BLaER1 (cell line): ENCODE measurements around the gene GPATCH1.
"Not testable (repeated sequence)": the region's sequence is repeated elsewhere in the genome, so short reads cannot be mapped to it uniquely, and the experiment has no call there.

Source experiments
- H3K27ac ChIP-seq: shearing (Covaris generic); formaldehyde crosslinking; 2 replicates; pipeline ENCODE4 v1.8.1; 2022
- H3K27me3 ChIP-seq: shearing (Covaris generic); formaldehyde crosslinking; 2 replicates; pipeline ENCODE4 v1.8.1; 2022
- H3K36me3 ChIP-seq: shearing (Covaris generic); formaldehyde crosslinking; 2 replicates; pipeline ENCODE4 v1.8.1; 2022
- H3K4me1 ChIP-seq: shearing (Covaris generic); formaldehyde crosslinking; 2 replicates; pipeline ENCODE4 v1.8.1; 2022
- H3K4me2 ChIP-seq: shearing (Covaris generic); formaldehyde crosslinking; 2 replicates; pipeline ENCODE4 v1.8.1; 2022
- H3K4me3 ChIP-seq: shearing (Covaris generic); formaldehyde crosslinking; 2 replicates; pipeline ENCODE4 v1.8.1; 2022
- H3K9ac ChIP-seq: shearing (Covaris generic); formaldehyde crosslinking; 2 replicates; pipeline ENCODE4 v1.8.1; 2022
- H3K9me3 ChIP-seq: shearing (Covaris generic); formaldehyde crosslinking; 2 replicates; pipeline ENCODE4 v1.8.1; 2022
- H4K20me1 ChIP-seq: shearing (Covaris generic); formaldehyde crosslinking; 2 replicates; pipeline ENCODE4 v1.8.1; 2022
- Cebpa-rat ChIP-seq: shearing (Covaris generic); IDR thresholded peaks from 2 replicates; pipeline ENCODE4 v1.8.1; 2022

Gene GPATCH1

DNA sequence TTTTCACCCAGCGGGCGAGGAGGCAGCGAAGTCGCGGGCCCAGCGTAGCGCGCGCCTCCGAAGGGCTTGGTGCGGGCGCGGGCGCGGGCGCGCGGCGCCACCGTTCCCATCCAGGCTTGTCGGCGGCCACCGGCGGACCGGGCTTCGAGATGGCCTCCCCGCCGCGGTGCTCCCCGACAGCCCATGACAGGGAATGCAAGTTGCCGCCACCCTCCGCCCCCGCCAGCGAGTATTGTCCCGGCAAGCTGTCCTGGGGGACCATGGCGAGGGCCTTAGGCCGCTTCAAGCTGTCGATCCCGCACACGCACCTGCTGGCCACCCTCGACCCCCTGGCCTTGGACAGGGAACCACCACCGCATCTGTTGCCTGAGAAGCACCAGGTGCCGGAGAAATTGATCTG, 51.0 kb downstream of the GPATCH1 start, which contains the start of gene WDR88:
TSS of gene WDR88 (plus strand) at position 94 of the 400 bp plus-strand sequence. CDS start at position 150, 56 bp downstream.
- TF ChIP-seq Cebpa-rat = no peak
- H3K27me3 ChIP-seq = peaks cover 17% of the 10 kb centered on the region
- H3K36me3 ChIP-seq = peaks cover 56% of the 10 kb centered on the region
- no peak within 1 kb of the TSS for H3K27ac ChIP-seq
- no peak within 1 kb of the TSS for H3K9ac ChIP-seq
- no peaks in the 10 kb centered on the region for H3K4me1 ChIP-seq
- H3K9me3 ChIP-seq = no peaks in the 10 kb centered on the region
- H3K4me3 ChIP-seq = no peak within 1 kb of the TSS
- H3K4me2 ChIP-seq = no peak within 1 kb of the TSS
- no peaks in the 10 kb centered on the region for H4K20me1 ChIP-seq

DNA sequence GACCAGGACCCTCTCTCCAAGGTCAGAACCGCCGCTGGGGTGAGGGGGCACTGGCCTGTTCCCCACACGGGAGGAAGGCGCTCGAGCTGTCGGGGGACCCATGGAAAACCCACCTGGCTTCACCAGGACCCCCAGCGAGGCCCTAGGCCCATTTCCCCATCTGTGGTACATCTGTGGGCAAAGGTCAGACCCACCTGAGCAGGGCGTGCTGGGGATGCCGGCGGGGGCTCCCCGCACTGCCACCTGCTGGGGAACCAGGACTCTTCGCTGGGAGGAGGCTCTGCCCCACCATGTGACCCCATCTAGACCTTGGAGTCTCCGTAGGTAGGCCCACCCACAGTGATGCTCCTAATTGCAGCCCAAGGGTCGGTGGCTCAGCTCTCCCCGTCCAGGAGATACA, 51.4 kb downstream of the GPATCH1 start:
- TF ChIP-seq Cebpa-rat = no peak
- Histone ChIP-seq H3K27ac (no peak overlapping the region), H3K9ac (no peak overlapping the region), H4K20me1 (no peaks in the 10 kb centered on the region), H3K36me3 (peaks cover 52% of the 10 kb centered on the region), H3K4me3 (no peak overlapping the region), H3K4me2 (no peak overlapping the region), H3K9me3 (no peaks in the 10 kb centered on the region), H3K27me3 (peaks cover 17% of the 10 kb centered on the region), H3K4me1 (no peaks in the 10 kb centered on the region)

DNA sequence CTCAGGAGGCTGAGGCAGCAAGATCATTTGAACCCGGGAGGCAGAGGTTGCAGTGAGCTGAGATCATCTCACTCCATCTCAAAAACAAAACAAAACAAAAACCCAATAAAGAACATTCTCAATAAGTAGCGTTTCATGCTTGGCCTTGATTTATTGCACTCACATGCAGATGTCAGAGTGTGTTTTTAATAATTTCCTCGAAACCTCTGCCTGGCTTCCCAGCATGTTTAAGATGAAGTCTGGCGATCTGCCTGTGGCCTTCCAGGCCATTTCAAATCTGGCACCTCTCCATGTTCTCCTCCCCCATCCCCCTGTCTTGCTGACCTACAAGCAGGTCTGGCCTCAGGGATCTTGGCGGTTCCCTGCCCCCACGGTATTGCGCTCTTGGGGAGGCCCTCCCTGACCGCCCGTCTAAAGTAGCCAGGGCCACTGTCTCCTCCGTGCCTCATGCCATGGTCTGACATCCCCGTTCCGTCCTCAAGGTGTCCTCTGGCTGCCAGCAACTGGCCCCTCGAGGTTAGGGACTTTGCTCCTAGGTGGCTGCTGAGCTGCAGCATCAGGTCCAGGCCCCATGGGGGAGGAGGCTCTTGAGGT, 52.6 kb downstream of the GPATCH1 start:
- no peaks in the 10 kb centered on the region for H3K4me1 ChIP-seq
- no peak for TF ChIP-seq Cebpa-rat
- H4K20me1 ChIP-seq = no peaks in the 10 kb centered on the region
- no peak overlapping the region for H3K9ac ChIP-seq
- H3K9me3 ChIP-seq = no peaks in the 10 kb centered on the region
- no peak overlapping the region for H3K27ac ChIP-seq
- peaks cover 41% of the 10 kb centered on the region for H3K36me3 ChIP-seq
- H3K27me3 ChIP-seq = peaks cover 17% of the 10 kb centered on the region
- H3K4me2 ChIP-seq = no peak overlapping the region
- no peak overlapping the region for H3K4me3 ChIP-seq

DNA sequence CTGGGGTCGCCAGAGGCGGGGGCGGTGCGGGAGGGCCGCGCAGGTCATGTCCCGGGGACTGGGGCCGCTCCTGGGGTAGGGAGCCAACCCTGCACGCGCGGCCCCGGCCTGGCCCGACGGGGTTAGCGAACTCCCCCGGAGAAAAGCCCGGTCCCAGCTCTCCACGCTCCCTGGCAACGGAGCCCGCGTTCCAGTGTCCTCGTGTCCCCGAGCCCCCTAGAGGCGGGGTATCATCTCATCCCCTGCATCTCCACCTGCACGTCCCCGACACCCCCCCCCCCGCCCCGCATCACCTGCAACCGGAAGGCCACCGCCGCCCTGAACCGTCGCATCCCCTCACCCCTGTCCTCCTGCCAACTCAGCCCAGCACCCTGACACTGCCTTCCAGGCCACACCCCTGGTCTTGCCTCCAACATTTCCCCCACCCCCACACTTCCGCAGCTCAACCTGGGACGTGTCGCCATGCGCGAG, 53.6 kb downstream of the GPATCH1 start:
- H4K20me1 ChIP-seq = no peaks in the 10 kb centered on the region
- H3K4me3 ChIP-seq = no peak overlapping the region
- H3K27ac ChIP-seq = no peak overlapping the region
- peaks cover 31% of the 10 kb centered on the region for H3K36me3 ChIP-seq
- peaks cover 6% of the 10 kb centered on the region for H3K4me1 ChIP-seq
- no peak for TF ChIP-seq Cebpa-rat
- H3K9me3 ChIP-seq = no peaks in the 10 kb centered on the region
- H3K4me2 ChIP-seq = no peak overlapping the region
- no peak overlapping the region for H3K9ac ChIP-seq
- H3K27me3 ChIP-seq = peaks cover 17% of the 10 kb centered on the region

DNA sequence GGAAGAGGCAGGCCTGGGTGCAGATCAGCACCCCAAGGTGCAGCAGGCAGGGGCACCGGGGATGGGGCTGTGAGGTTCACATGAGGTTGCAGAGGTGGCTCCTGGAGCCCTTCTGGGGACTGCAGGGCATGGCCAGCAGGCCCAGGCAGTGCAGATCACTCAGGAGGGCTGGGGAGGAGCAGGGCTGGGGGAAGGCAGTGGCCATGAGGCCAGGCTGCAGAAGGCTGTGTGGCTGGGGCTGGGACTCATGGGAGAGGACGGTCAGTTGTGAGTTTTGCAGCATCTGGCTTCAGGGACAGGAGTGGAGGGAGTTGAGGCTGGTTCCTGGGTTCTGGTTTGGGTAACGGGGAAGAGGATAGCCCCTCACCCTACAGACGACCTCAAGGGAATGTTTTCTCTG, 58.2 kb downstream of the GPATCH1 start:
- Histone ChIP-seq H3K4me2 (peak overlapping the region; percentile 17), H3K4me1 (peaks cover 14% of the 10 kb centered on the region), H3K27ac (no peak overlapping the region), H3K36me3 (no peaks in the 10 kb centered on the region), H4K20me1 (no peaks in the 10 kb centered on the region), H3K27me3 (peaks cover 9% of the 10 kb centered on the region), H3K9me3 (no peaks in the 10 kb centered on the region), H3K9ac (no peak overlapping the region), H3K4me3 (no peak overlapping the region)
- TF ChIP-seq Cebpa-rat = no peak

DNA sequence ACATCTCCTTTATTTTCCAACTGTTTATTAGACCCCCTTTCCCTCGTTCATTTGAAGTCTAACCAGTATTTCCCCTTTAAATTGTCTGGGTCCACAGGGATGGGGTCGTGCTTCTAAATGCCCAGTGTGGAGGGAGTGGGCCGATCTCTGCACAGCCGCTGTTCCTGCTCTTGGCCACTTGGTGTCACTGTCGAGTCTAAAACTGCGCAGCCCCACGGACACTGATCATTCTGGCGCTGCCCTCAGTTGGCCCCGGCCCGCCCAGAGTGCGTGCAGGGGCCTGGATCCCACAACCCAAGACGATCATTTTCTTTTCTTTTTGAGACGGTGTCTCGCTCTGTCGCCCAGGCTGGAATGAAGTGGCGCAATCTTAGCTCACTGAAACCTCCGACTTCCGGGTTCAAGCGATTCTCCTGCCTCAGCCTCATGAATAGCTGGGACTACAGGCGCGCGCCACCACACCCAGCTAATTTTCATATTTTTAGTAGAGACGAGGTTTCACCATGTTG, 63.0 kb downstream of the GPATCH1 start:
- H3K4me3 ChIP-seq = no peak overlapping the region
- peaks cover 42% of the 10 kb centered on the region for H3K4me1 ChIP-seq
- H4K20me1 ChIP-seq = no peaks in the 10 kb centered on the region
- no peaks in the 10 kb centered on the region for H3K27me3 ChIP-seq
- no peaks in the 10 kb centered on the region for H3K36me3 ChIP-seq
- H3K27ac ChIP-seq = no peak overlapping the region
- H3K9ac ChIP-seq = no peak overlapping the region
- peak overlapping the region; percentile 53 for H3K4me2 ChIP-seq
- TF ChIP-seq Cebpa-rat = no peak
- no peaks in the 10 kb centered on the region; the same call in 1 of the 2 replicates for H3K9me3 ChIP-seq

DNA sequence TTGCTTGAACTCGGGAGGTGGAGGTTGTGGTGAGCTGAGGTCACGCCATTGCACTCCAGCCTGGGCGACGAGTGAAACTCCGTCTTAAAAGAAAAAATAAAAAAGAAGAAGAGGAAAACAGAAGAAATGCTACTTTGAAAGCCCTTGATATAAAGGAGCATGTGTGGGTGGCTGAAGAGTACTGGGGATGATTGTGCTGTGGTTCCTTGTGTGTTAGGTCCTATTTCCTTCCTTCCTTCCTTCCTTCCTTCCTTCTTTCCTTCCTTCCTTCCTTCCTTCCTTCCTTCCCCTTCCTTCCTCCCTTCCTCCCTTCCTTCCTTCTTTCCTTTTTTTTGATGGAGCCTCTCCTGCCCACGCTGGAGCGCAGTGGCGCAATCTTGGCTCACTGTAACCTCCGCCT, 65.2 kb downstream of the GPATCH1 start:
- Histone ChIP-seq H3K9ac (no peak overlapping the region), H3K27ac (no peak overlapping the region), H3K27me3 (no peaks in the 10 kb centered on the region), H4K20me1 (no peaks in the 10 kb centered on the region), H3K36me3 (no peaks in the 10 kb centered on the region), H3K4me1 (peaks cover 41% of the 10 kb centered on the region), H3K4me2 (peak overlapping the region; percentile 55), H3K9me3 (no peaks in the 10 kb centered on the region; the same call in 1 of the 2 replicates), H3K4me3 (no peak overlapping the region)
- no peak for TF ChIP-seq Cebpa-rat

DNA sequence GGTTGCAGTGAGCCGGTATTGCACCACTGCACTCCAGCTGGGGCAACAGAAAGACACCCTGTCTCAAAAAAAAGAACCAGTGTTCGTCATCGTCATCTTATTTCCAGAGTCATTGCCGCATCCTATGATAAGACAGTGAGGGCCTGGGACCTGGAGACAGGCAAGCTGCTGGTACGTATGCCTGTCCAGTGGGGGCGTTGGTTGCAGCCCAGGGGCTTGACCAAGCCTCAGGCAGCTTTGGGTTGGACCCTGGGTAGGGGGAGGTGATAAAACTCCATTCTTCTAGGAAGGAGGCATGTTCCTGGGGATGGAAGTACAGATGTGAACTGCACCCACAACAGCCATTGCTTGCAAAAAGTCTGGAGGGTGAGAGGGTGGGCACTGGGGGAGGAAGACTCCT, 66.6 kb downstream of the GPATCH1 start:
- H3K36me3 ChIP-seq = no peaks in the 10 kb centered on the region
- no peaks in the 10 kb centered on the region for H4K20me1 ChIP-seq
- H3K27me3 ChIP-seq = no peaks in the 10 kb centered on the region
- H3K9me3 ChIP-seq = no peaks in the 10 kb centered on the region; the same call in 1 of the 2 replicates
- H3K4me3 ChIP-seq = no peak overlapping the region
- H3K4me1 ChIP-seq = peaks cover 41% of the 10 kb centered on the region
- H3K4me2 ChIP-seq = no peak overlapping the region
- H3K9ac ChIP-seq = no peak overlapping the region
- H3K27ac ChIP-seq = no peak overlapping the region
- TF ChIP-seq Cebpa-rat = no peak

DNA sequence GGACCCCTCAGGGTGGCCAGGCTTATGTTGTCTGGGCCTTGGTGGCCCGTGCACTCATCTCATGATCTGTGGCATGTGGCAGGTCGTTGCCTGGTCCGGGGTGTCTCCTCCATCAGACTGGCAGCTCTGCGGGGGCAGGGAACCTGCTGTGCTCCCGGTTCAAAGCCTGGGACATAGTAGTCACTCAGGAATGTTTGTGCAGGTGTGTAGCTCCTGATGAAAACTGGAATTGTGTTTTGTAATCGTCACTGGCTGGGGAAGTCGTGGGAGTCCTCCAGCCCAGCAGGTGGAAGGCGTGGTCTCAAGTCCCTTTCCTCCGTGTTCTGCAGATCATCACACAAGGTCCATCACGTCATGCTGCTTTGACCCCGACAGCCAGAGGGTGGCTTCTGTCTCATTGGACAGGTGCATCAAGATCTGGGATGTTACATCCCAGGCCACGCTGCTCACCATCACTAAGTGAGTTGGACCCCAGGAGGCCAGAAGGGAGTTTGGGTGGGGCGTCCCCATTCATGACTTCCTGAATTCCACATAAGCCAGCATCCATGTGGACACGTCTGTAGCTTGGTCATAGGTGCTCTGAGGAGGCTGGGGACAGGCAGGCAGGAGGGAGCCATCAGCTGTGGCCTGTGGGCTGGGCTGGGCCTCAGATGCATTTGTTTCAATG, 70.0 kb downstream of the GPATCH1 start:
- Histone ChIP-seq H3K27ac (no peak overlapping the region), H3K4me2 (no peak overlapping the region), H3K9ac (no peak overlapping the region), H3K27me3 (no peaks in the 10 kb centered on the region), H3K4me1 (peaks cover 27% of the 10 kb centered on the region), H4K20me1 (no peaks in the 10 kb centered on the region), H3K9me3 (no peaks in the 10 kb centered on the region; the same call in 1 of the 2 replicates), H3K4me3 (no peak overlapping the region), H3K36me3 (no peaks in the 10 kb centered on the region)
- no peak for TF ChIP-seq Cebpa-rat

DNA sequence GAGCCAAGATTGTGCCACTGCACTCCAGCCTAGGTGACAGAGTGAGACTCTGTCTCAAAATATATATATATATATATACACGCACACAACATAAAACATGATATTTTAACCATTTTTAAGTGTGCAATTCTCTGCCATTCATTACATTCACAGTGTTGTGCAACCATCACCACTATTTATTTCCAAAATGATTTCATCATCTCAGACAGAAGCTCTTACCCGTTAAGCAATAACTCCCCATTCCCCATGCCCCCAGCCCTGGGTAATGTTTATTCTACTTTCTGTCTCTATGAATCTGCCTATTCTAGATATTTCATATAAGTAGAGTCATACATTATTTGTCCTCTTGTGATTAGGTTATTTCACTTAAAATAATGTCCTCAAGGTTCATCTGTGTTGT, 71.2 kb downstream of the GPATCH1 start:
- H3K4me3 ChIP-seq = no peak overlapping the region
- peaks cover 15% of the 10 kb centered on the region for H3K4me1 ChIP-seq
- H3K9me3 ChIP-seq = no peaks in the 10 kb centered on the region
- no peaks in the 10 kb centered on the region for H3K36me3 ChIP-seq
- H3K27me3 ChIP-seq = no peaks in the 10 kb centered on the region
- H3K27ac ChIP-seq = no peak overlapping the region
- H3K4me2 ChIP-seq = no peak overlapping the region
- no peaks in the 10 kb centered on the region for H4K20me1 ChIP-seq
- TF ChIP-seq Cebpa-rat = no peak
- H3K9ac ChIP-seq = no peak overlapping the region

DNA sequence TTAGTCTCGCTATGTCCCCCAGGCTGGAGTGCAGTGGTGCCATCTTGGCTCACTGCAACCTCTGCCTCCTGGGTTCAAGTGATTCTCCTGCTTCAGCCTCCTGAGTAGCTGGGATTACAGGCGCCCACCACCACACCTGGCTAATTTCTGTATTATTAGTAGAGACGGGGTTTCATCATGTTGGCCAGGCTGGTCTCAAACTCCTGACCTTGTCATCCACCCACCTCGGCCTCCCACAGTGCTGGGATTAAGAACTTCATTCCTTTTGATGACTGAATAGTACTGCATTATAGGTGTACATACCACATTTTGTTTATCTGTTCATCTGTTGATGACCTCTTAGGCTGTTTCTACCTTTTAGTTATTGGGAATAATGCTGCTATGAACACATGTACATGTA, 71.6 kb downstream of the GPATCH1 start:
- H3K4me2 ChIP-seq, H3K4me3 ChIP-seq, H3K9ac ChIP-seq, H3K27ac ChIP-seq, H3K36me3 ChIP-seq, H4K20me1 ChIP-seq, H3K9me3 ChIP-seq, H3K27me3 ChIP-seq: not testable (repeated sequence)
- peaks cover 11% of the 10 kb centered on the region for H3K4me1 ChIP-seq

DNA sequence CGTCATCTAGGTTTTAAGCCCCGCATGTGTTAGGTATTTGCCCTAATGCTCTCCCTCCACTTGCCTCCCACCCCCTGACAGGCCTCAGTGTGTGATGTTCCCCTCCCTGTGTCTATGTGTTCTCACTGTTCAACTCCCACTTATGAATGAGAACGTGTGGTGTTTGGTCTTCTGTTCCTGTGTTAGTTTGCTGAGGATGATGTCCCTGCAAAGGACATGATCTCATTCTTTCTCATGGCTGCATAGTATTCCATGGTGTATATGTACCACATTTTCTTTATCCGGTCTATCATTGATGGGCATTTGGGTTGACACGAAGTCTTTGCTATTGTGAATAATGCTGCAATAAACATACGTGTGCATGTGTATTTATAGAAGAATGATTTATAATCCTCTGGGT, 73.3 kb downstream of the GPATCH1 start:
- not testable (repeated sequence) for H3K36me3 ChIP-seq, H3K9me3 ChIP-seq, H3K27me3 ChIP-seq, H3K4me2 ChIP-seq, H4K20me1 ChIP-seq, H3K9ac ChIP-seq, H3K4me3 ChIP-seq, H3K27ac ChIP-seq
- H3K4me1 ChIP-seq = peaks cover 22% of the 10 kb centered on the region
